GM12878 (cell line): ENCODE measurements around the gene TTC39B.

ENCODE experiments used
- CTCF ChIP-seq, 3 experiments: IDR thresholded peaks in 2 of 3; conservative IDR thresholded peaks in 1 of 3; 2 replicates each; pipeline ENCODE4 v1.5.1; 2011; ENCODE audit warnings: low read depth in 3 of 3, low read length in 3 of 3, mild to moderate bottlenecking in 3 of 3, control low read depth in 2 of 3, moderate library complexity in 2 of 3, inconsistent platforms in 1 of 3, mixed read lengths in 1 of 3; ENCODE audit not compliant: control insufficient read depth in 2 of 3, insufficient read depth in 1 of 3; ENCODE audit errors: extremely low read depth in 1 of 3
- MAX ChIP-seq: IDR thresholded peaks from 2 replicates; pipeline ENCODE4 v1.6.1; 2012; ENCODE audit warnings: low read depth, low read length, improper control_type of control experiment
- NRF1 ChIP-seq: conservative IDR thresholded peaks from 2 replicates; pipeline ENCODE4 v1.6.1; 2011; ENCODE audit warnings: mild to moderate bottlenecking, low read depth, low read length, improper control_type of control experiment

- TF ChIP-seq CTCF (IDR thresholded peaks at IDR 0.05 in 2 of 3, conservative IDR thresholded peaks at IDR 0.05 in 1 of 3; ENCODE audit: control insufficient read depth in 2 of 3, extremely low read depth in 1 of 3, insufficient read depth in 1 of 3, low read depth in 3 of 3, low read length in 3 of 3), result no peak
- TF ChIP-seq NRF1, result no peak
- no peak for TF ChIP-seq MAX
These were observed 95.1 kb downstream of the TTC39B start for GRCh38 chr9:15211815-15212495.
